H9 (cell line): ENCODE data around the gene PNPLA7. TPM values are rescaled to one million over a fixed set of nuclear protein-coding genes. Genes with fewer than 3 reads are reported as not detected.

Experiments used
- DNase-seq: peaks from one replicate; pipeline ENCODE4 v3.0.0-alpha.2; 2017
- H2AFZ ChIP-seq: one replicate; pipeline ENCODE4 v1.6.1; 2013; ENCODE audit warnings: mild to moderate bottlenecking, low read length, control low read depth, moderate library complexity
- H2AK5ac ChIP-seq: 2 replicates; pipeline ENCODE4 v1.6.1; 2013; ENCODE audit warnings: low read length, control low read depth, mixed read lengths; ENCODE audit not compliant: insufficient read length
- H2BK120ac ChIP-seq: one replicate; pipeline ENCODE4 v1.6.1; 2013; ENCODE audit warnings: low read depth, mild to moderate bottlenecking, low read length, control low read depth, inconsistent platforms; ENCODE audit not compliant: poor library complexity, severe bottlenecking
- H2BK12ac ChIP-seq: 2 replicates; pipeline ENCODE4 v1.6.1; 2013; ENCODE audit warnings: low read length, control low read depth, mixed read lengths, low read depth; ENCODE audit not compliant: insufficient read length
- H2BK15ac ChIP-seq: 2 replicates; pipeline ENCODE4 v1.6.1; 2013; ENCODE audit warnings: low read depth, low read length, control low read depth
- H2BK20ac ChIP-seq: one replicate; pipeline ENCODE4 v1.6.1; 2013; ENCODE audit warnings: low read depth, mild to moderate bottlenecking, low read length, control low read depth, inconsistent platforms; ENCODE audit not compliant: poor library complexity, severe bottlenecking
- H2BK5ac ChIP-seq: 2 replicates; pipeline ENCODE4 v1.6.1; 2013; ENCODE audit warnings: low read length, control low read depth, mixed read lengths; ENCODE audit not compliant: insufficient read length
- H3K14ac ChIP-seq: 2 replicates; pipeline ENCODE4 v1.6.1; 2013; ENCODE audit warnings: low read length, control low read depth; ENCODE audit not compliant: insufficient read depth
- H3K18ac ChIP-seq: 2 replicates; pipeline ENCODE4 v1.6.1; 2013; ENCODE audit warnings: low read depth, mild to moderate bottlenecking, mixed read lengths, low read length, control low read depth; ENCODE audit not compliant: insufficient read length
- H3K23ac ChIP-seq: 2 replicates; pipeline ENCODE4 v1.6.1; 2013; ENCODE audit warnings: low read length, control low read depth, mixed read lengths, low read depth; ENCODE audit not compliant: insufficient read length
- H3K23me2 ChIP-seq: 2 replicates; pipeline ENCODE4 v1.6.1; 2013; ENCODE audit warnings: low read depth, mild to moderate bottlenecking, mixed read lengths, low read length, control low read depth; ENCODE audit not compliant: insufficient read length, poor library complexity, severe bottlenecking
- H3K27ac ChIP-seq: 2 replicates; pipeline ENCODE4 v1.5.1; 2013; ENCODE audit warnings: low read length, control low read depth, mixed read lengths, low read depth; ENCODE audit not compliant: insufficient read length
- H3K27me3 ChIP-seq: 2 replicates; pipeline ENCODE4 v1.6.1; 2013; ENCODE audit warnings: low read length, control low read depth, inconsistent platforms; ENCODE audit not compliant: insufficient read depth
- H3K4ac ChIP-seq: 2 replicates; pipeline ENCODE4 v1.6.1; 2013; ENCODE audit warnings: low read depth, mild to moderate bottlenecking, control low read depth, inconsistent platforms, low read length, moderate library complexity
- H3K4me1 ChIP-seq: 2 replicates; pipeline ENCODE4 v1.6.1; 2013; ENCODE audit warnings: low read length, control low read depth, inconsistent platforms; ENCODE audit not compliant: insufficient read depth
- H3K4me2 ChIP-seq: 2 replicates; pipeline ENCODE4 v1.6.1; 2013; ENCODE audit warnings: low read length, control low read depth, mixed read lengths; ENCODE audit not compliant: insufficient read length, insufficient read depth
- H3K56ac ChIP-seq: 2 replicates; pipeline ENCODE4 v1.6.1; 2013; ENCODE audit warnings: low read depth, mild to moderate bottlenecking, mixed read lengths, low read length, control low read depth; ENCODE audit not compliant: insufficient read length
- H3K79me1 ChIP-seq: 2 replicates; pipeline ENCODE4 v1.6.1; 2013; ENCODE audit warnings: low read depth, mild to moderate bottlenecking, moderate library complexity, low read length, control low read depth, inconsistent platforms; ENCODE audit not compliant: insufficient read depth, poor library complexity, severe bottlenecking
- H3K79me2 ChIP-seq: 2 replicates; pipeline ENCODE4 v1.6.1; 2013; ENCODE audit warnings: low read length, control low read depth, inconsistent platforms; ENCODE audit not compliant: insufficient read depth
- H3K9ac ChIP-seq: 2 replicates; pipeline ENCODE4 v1.6.1; 2013; ENCODE audit warnings: low read length, control low read depth, mixed read lengths; ENCODE audit not compliant: insufficient read length; ENCODE audit errors: extremely low read depth
- H3K9me3 ChIP-seq: one replicate; pipeline ENCODE4 v1.6.1; 2013; ENCODE audit warnings: low read depth, low read length, inconsistent platforms; ENCODE audit not compliant: control insufficient read depth
- H3T11ph ChIP-seq: one replicate; pipeline ENCODE4 v1.6.1; 2013; ENCODE audit warnings: mild to moderate bottlenecking, low read length, control low read depth, inconsistent platforms
- H4K20me1 ChIP-seq: one replicate; pipeline ENCODE4 v1.6.1; 2013; ENCODE audit not compliant: control insufficient read depth, insufficient read length, insufficient read depth
- H4K5ac ChIP-seq: 2 replicates; pipeline ENCODE4 v1.6.1; 2013; ENCODE audit warnings: low read depth, mild to moderate bottlenecking, mixed read lengths, low read length, control low read depth; ENCODE audit not compliant: insufficient read length
- H4K8ac ChIP-seq: replicated peaks from 2 replicates; pipeline ENCODE4 v1.6.1; 2013; ENCODE audit warnings: low read length, control low read depth, mixed read lengths, low read depth; ENCODE audit not compliant: insufficient read length
- H4K91ac ChIP-seq: 2 replicates; pipeline ENCODE4 v1.6.1; 2013; ENCODE audit warnings: low read depth, mild to moderate bottlenecking, moderate library complexity, mixed read lengths, low read length, control low read depth; ENCODE audit not compliant: insufficient read length
- H3K27ac Mint-ChIP-seq, 3 experiments: 2 replicates in 2 of 3; 3 replicates in 1 of 3; pipeline ENCODE4 v1.8.0; 2020 to 2021; ENCODE audit warnings: mixed read lengths in 3 of 3, mild to moderate bottlenecking in 1 of 3, moderate library complexity in 1 of 3
- H3K27me3 Mint-ChIP-seq: 2 replicates; pipeline ENCODE4 v1.8.0; 2021; ENCODE audit warnings: low read depth, mild to moderate bottlenecking, moderate library complexity, mixed read lengths
- H3K36me3 Mint-ChIP-seq, 3 experiments: 2 replicates in 2 of 3; 3 replicates in 1 of 3; pipeline ENCODE4 v1.8.0; 2020 to 2021; ENCODE audit warnings: low read depth in 3 of 3, mixed read lengths in 3 of 3; ENCODE audit not compliant: insufficient read depth in 1 of 3
- H3K4me1 Mint-ChIP-seq, 2 experiments: 2 replicates each; pipeline ENCODE4 v1.8.0; 2020; ENCODE audit warnings: mixed read lengths in 2 of 2
- H3K4me3 Mint-ChIP-seq, 2 experiments: 2 replicates in 1 of 2; 3 replicates in 1 of 2; pipeline ENCODE4 v1.8.0; 2020 to 2021; ENCODE audit warnings: mild to moderate bottlenecking in 2 of 2, mixed read lengths in 2 of 2, moderate library complexity in 1 of 2
- H3K9me3 Mint-ChIP-seq, 2 experiments: 2 replicates in 1 of 2; 3 replicates in 1 of 2; pipeline ENCODE4 v1.8.0; 2020; ENCODE audit warnings: mild to moderate bottlenecking in 2 of 2, mixed read lengths in 2 of 2, moderate library complexity in 1 of 2
- WGBS: extraction: QIAGEN DNeasy Blood & Tissue Kit; methylation state at CpG from one replicate; pipeline ENCODE4 v1.1.7; 2013; ENCODE audit warnings: missing lambda C conversion rate, low lambda C conversion rate, mixed read lengths; ENCODE audit not compliant: insufficient read length; ENCODE audit errors: extremely low coverage; 5-methylcytosine and 5-hydroxymethylcytosine counted together
- total RNA-seq: library from RNA; stranded (reverse); gene quantifications from 2 replicates; pipeline ENCODE4 v1.2.1, GENCODE V29; 2021
- TF ChIP-seq, protein P1 (sequence below): fragments of 200-600 bp; sonication (generic); conservative IDR thresholded peaks from 3 replicates; pipeline ENCODE4 v1.8.0; 2021; ENCODE audit warnings: antibody characterized with exemption, mild to moderate bottlenecking

Gene PNPLA7
- total RNA-seq, 1 experiment from 2014 or later, result 1.8 TPM

GRCh38 chr9:137558127-137558526 is 7.9 kb upstream of the PNPLA7 start:
- no peak overlapping the region for H3K23ac ChIP-seq
- H3K9me3 ChIP-seq, result no peaks in the 10 kb centered on the region
- Mint-ChIP-seq H3K36me3 (peaks cover 48 to 73% (median 68%) of the 10 kb centered on the region in 3 experiments), H3K4me1 (no peaks in the 10 kb centered on the region), H3K4me3 (no peak overlapping the region), H3K27me3 (no peaks in the 10 kb centered on the region), H3K27ac (no peak overlapping the region), H3K9me3 (peaks cover 0 to 2% of the 10 kb centered on the region in 2 experiments; a peak in 1 of 5 replicates)
- H3K23me2 ChIP-seq, result no peaks in the 10 kb centered on the region
- no peak overlapping the region for H3K27ac ChIP-seq
- no peak overlapping the region for H3K4ac ChIP-seq
- H2AFZ ChIP-seq, result no peak overlapping the region
- DNase-seq, result no peak
- H2BK12ac ChIP-seq, result no peak overlapping the region
- no peak overlapping the region for H3K18ac ChIP-seq
- no peak overlapping the region for H4K5ac ChIP-seq
- no CpG with 5 or more reads among the region's 4 CpGs for WGBS
- H4K8ac ChIP-seq, result no peak overlapping the region
- H2BK5ac ChIP-seq, result no peak overlapping the region
- H2BK20ac ChIP-seq, result no peak overlapping the region
- H4K91ac ChIP-seq, result no peak overlapping the region
- H3K79me1 ChIP-seq, result no peaks in the 10 kb centered on the region
- H3K14ac ChIP-seq, result no peak overlapping the region
- H3K56ac ChIP-seq, result no peak overlapping the region
- TF ChIP-seq, protein P1, sequence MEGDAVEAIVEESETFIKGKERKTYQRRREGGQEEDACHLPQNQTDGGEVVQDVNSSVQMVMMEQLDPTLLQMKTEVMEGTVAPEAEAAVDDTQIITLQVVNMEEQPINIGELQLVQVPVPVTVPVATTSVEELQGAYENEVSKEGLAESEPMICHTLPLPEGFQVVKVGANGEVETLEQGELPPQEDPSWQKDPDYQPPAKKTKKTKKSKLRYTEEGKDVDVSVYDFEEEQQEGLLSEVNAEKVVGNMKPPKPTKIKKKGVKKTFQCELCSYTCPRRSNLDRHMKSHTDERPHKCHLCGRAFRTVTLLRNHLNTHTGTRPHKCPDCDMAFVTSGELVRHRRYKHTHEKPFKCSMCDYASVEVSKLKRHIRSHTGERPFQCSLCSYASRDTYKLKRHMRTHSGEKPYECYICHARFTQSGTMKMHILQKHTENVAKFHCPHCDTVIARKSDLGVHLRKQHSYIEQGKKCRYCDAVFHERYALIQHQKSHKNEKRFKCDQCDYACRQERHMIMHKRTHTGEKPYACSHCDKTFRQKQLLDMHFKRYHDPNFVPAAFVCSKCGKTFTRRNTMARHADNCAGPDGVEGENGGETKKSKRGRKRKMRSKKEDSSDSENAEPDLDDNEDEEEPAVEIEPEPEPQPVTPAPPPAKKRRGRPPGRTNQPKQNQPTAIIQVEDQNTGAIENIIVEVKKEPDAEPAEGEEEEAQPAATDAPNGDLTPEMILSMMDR, result no peak
- H3K4me2 ChIP-seq, result no peak overlapping the region
- H3K79me2 ChIP-seq, result no peaks in the 10 kb centered on the region
- no peak overlapping the region for H2BK15ac ChIP-seq
- no peaks in the 10 kb centered on the region for H3K4me1 ChIP-seq
- H2AK5ac ChIP-seq, result no peak overlapping the region
- H4K20me1 ChIP-seq, result no peaks in the 10 kb centered on the region
- H3K27me3 ChIP-seq, result no peaks in the 10 kb centered on the region
- no peak overlapping the region for H2BK120ac ChIP-seq
- no peak overlapping the region for H3K9ac ChIP-seq
- H3T11ph ChIP-seq, result no peak overlapping the region
